Ishikawa (cell line): ENCODE measurements around the gene NCEH1.

ENCODE experiments used
- EGR1 ChIP-seq: IDR thresholded peaks from 2 replicates; pipeline ENCODE4 v1.6.1; 2012
- EP300 ChIP-seq: IDR thresholded peaks from 2 replicates; pipeline ENCODE4 v1.6.1; 2012; ENCODE audit warnings: borderline replicate concordance
- TAF1 ChIP-seq: IDR thresholded peaks from 2 replicates; pipeline ENCODE4 v1.6.1; 2012; ENCODE audit warnings: low read depth, mild to moderate bottlenecking
- TF ChIP-seq, protein P1 (sequence below): IDR thresholded peaks from 2 replicates; pipeline ENCODE4 v1.6.1; 2012

DNA sequence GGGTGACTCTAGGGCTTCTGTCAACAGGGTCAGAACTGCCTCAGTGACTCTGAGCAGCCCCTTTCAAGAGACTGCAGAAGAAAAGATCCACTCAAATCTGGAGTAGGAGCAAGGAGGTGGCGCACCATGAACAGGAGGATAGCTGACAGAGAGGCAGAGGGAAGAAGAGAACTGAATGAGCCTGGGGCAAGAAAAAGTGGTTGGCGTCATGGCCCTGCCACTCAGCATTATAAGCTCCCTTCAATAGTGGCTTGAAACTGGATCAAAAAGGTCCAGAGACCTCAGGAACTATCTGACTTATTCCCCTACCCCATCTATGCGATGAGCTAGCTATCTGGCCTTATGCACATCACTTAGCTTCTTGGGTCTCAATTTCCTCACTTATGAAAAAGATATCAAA, 66.6 kb downstream of the NCEH1 start:
- TF ChIP-seq TAF1 = no peak
- TF ChIP-seq EGR1 = no peak
- TF ChIP-seq, protein P1, sequence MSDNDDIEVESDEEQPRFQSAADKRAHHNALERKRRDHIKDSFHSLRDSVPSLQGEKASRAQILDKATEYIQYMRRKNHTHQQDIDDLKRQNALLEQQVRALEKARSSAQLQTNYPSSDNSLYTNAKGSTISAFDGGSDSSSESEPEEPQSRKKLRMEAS = no peak
- no peak for TF ChIP-seq EP300
